Measurements from ENCODE around the gene AP1AR.

- no peak for TF ChIP-seq CTCF (conservative IDR thresholded peaks at IDR 0.05; ENCODE audit: low read depth, low read length)
- no peak for TF ChIP-seq MXI1 (IDR thresholded peaks at IDR 0.05; ENCODE audit: borderline replicate concordance, low read depth, low read length)
- TF ChIP-seq POLR2A (IDR thresholded peaks at IDR 0.05; ENCODE audit: low read depth, low read length) = no peak
- no peak for TF ChIP-seq USF2 (IDR thresholded peaks at IDR 0.05; ENCODE audit: low read depth, low read length)
- no peak for TF ChIP-seq RFX5 (IDR thresholded peaks at IDR 0.05; ENCODE audit: low read depth, low read length)
- TF ChIP-seq ELK1 (IDR thresholded peaks at IDR 0.05; ENCODE audit: borderline replicate concordance, low read depth, low read length) = no peak
- no peak for TF ChIP-seq CEBPB (IDR thresholded peaks at IDR 0.05; ENCODE audit: low read depth, low read length)
- TF ChIP-seq FOS (IDR thresholded peaks at IDR 0.05; ENCODE audit: low read depth, low read length) = no peak
Observed at GRCh38 chr4:112184438-112184837, 47.1 kb upstream of the AP1AR start.

Data from IMR-90 (cell line).